ENCODE data around the gene THEM4. TPM values are rescaled to one million over a fixed set of nuclear protein-coding genes. Genes with fewer than 3 reads are reported as not detected.

THEM4 gene
- total RNA-seq, 1 donor from 2014 or later: 15.7 TPM

DNA sequence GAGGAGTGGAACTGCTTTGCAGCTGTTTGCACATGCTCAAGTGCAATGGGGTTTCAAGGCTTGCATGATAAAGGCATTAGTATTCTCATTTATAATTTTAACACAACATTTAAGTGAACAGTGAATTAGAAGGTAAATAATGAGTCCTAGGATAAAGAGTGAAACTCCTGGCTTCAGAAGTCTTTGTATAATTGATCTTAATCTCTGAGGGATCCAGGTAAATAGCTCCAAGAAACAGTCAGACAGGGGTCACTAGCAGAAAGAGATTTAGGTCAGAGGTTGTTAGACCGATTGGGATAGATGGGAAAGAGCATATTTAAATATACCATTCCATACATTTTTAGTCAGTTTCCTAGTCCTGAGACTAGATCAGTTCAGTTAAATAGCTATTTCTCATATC, 14.1 kb upstream of the THEM4 start:
- peaks cover 9% of the 10 kb centered on the region for H3K27me3 ChIP-seq (ENCODE audit: insufficient read depth, low read length)
- H3K27ac Mint-ChIP-seq (ENCODE audit: unreplicated experiment): no peak overlapping the region
- H3K27me3 Mint-ChIP-seq (ENCODE audit: low read depth, unreplicated experiment): no peaks in the 10 kb centered on the region
- no peaks in the 10 kb centered on the region for H3K9me3 Mint-ChIP-seq (ENCODE audit: unreplicated experiment)
- no peak for DNase-seq (ENCODE audit: low read depth)
- no peak overlapping the region for H3K4me3 Mint-ChIP-seq (ENCODE audit: unreplicated experiment)
- H3K9me3 ChIP-seq (ENCODE audit: insufficient read depth, low read depth, low read length): no peaks in the 10 kb centered on the region
- no peaks in the 10 kb centered on the region for H4K20me1 ChIP-seq (ENCODE audit: insufficient read depth, low read length)
- no peak overlapping the region for H2AFZ ChIP-seq (ENCODE audit: low read depth, low read length)
- TF ChIP-seq EZH2 (IDR thresholded peaks at IDR 0.05; ENCODE audit: insufficient read depth, low read length): no peak
- TF ChIP-seq, protein P1, sequence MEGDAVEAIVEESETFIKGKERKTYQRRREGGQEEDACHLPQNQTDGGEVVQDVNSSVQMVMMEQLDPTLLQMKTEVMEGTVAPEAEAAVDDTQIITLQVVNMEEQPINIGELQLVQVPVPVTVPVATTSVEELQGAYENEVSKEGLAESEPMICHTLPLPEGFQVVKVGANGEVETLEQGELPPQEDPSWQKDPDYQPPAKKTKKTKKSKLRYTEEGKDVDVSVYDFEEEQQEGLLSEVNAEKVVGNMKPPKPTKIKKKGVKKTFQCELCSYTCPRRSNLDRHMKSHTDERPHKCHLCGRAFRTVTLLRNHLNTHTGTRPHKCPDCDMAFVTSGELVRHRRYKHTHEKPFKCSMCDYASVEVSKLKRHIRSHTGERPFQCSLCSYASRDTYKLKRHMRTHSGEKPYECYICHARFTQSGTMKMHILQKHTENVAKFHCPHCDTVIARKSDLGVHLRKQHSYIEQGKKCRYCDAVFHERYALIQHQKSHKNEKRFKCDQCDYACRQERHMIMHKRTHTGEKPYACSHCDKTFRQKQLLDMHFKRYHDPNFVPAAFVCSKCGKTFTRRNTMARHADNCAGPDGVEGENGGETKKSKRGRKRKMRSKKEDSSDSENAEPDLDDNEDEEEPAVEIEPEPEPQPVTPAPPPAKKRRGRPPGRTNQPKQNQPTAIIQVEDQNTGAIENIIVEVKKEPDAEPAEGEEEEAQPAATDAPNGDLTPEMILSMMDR (IDR thresholded peaks at IDR 0.05; ENCODE audit: insufficient read depth, low read depth, low read length): no peak
- H3K4me1 ChIP-seq (ENCODE audit: insufficient read depth, low read length): no peaks in the 10 kb centered on the region
- no peaks in the 10 kb centered on the region for H3K36me3 ChIP-seq (ENCODE audit: insufficient read depth, low read length)
- FAIRE-seq: no peak
- no peaks in the 10 kb centered on the region for H3K36me3 Mint-ChIP-seq (ENCODE audit: low read depth, unreplicated experiment)
- H3K27ac ChIP-seq (ENCODE audit: low read depth, low read length): no peak overlapping the region
- H3K9ac ChIP-seq (ENCODE audit: low read length): no peak overlapping the region
- no peaks in the 10 kb centered on the region for H3K4me1 Mint-ChIP-seq (ENCODE audit: low read depth, unreplicated experiment)
- H3K4me3 ChIP-seq (ENCODE audit: insufficient read depth, low read depth, low read length): no peak overlapping the region
- no peaks in the 10 kb centered on the region for H3K79me2 ChIP-seq (ENCODE audit: insufficient read depth, low read length)
- no peak overlapping the region for H3K4me2 ChIP-seq (ENCODE audit: low read length)

DNA sequence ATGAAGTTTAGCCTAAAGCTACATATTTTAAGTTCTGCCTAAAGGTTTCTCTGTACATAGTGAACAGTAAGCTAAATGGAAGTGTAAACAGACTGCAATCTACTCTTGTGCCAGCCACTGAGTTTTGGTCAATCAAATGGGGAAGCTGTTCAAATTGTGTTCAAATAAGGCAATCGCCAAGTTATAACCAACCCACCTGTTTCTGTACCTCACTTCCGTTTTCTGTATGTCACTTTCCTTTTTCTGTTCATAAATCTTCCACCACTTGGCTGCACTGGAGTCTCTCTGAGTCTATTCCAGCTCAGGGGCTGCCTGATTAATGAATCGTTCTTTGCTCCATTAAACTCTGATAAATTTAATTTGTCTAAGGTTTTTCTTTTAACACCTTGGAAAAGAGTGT, 10.8 kb upstream of the THEM4 start:
- H3K36me3 Mint-ChIP-seq (ENCODE audit: low read depth, unreplicated experiment): no peaks in the 10 kb centered on the region
- no peak overlapping the region for H3K4me3 Mint-ChIP-seq (ENCODE audit: unreplicated experiment)
- H3K27me3 Mint-ChIP-seq (ENCODE audit: low read depth, unreplicated experiment): peaks cover 9% of the 10 kb centered on the region

More for the DNA sequence above, 10.8 kb upstream of the THEM4 start:
- no peaks in the 10 kb centered on the region for H3K4me1 Mint-ChIP-seq (ENCODE audit: low read depth, unreplicated experiment)
- H3K9me3 Mint-ChIP-seq (ENCODE audit: unreplicated experiment): no peaks in the 10 kb centered on the region
- Histone ChIP-seq H2AFZ (ENCODE audit: low read depth, low read length) (no peak overlapping the region), H3K4me3 (ENCODE audit: insufficient read depth, low read depth, low read length) (no peak overlapping the region), H3K4me1 (ENCODE audit: insufficient read depth, low read length) (no peaks in the 10 kb centered on the region), H3K9me3 (ENCODE audit: insufficient read depth, low read depth, low read length) (no peaks in the 10 kb centered on the region), H3K79me2 (ENCODE audit: insufficient read depth, low read length) (no peaks in the 10 kb centered on the region), H3K4me2 (ENCODE audit: low read length) (no peak overlapping the region), H3K27ac (ENCODE audit: low read depth, low read length) (no peak overlapping the region), H3K9ac (ENCODE audit: low read length) (no peak overlapping the region), H4K20me1 (ENCODE audit: insufficient read depth, low read length) (no peaks in the 10 kb centered on the region), H3K27me3 (ENCODE audit: insufficient read depth, low read length) (peaks cover 22% of the 10 kb centered on the region), H3K36me3 (ENCODE audit: insufficient read depth, low read length) (no peaks in the 10 kb centered on the region)
- no peak overlapping the region for H3K27ac Mint-ChIP-seq (ENCODE audit: unreplicated experiment)
- no peak for DNase-seq (ENCODE audit: low read depth)
- FAIRE-seq: no peak
- no peak for TF ChIP-seq EZH2 (IDR thresholded peaks at IDR 0.05; ENCODE audit: insufficient read depth, low read length)
- TF ChIP-seq, protein P1 (IDR thresholded peaks at IDR 0.05; ENCODE audit: insufficient read depth, low read depth, low read length): no peak

All from astrocyte (in vitro differentiated cells and primary cell).